B cell (primary cell): ENCODE results near the gene CDCA8.

Experiments used
- CTCF ChIP-seq: fragments of 200-600 bp; IDR thresholded peaks from one replicate; pipeline ENCODE4 v1.8.0; 2022; ENCODE audit warnings: antibody characterized with exemption, mild to moderate bottlenecking
- EZH2 ChIP-seq: IDR thresholded peaks from 2 replicates; pipeline ENCODE4 v1.6.1; 2012; ENCODE audit warnings: borderline replicate concordance, low read depth, mild to moderate bottlenecking, moderate library complexity, low read length; ENCODE audit not compliant: insufficient read depth, poor library complexity, severe bottlenecking

- TF ChIP-seq CTCF (no peak), EZH2 (no peak)
Observed at GRCh38 chr1:37716321-37716720, 24.0 kb downstream of the CDCA8 start.
